ENCODE data around the gene WDR48. TPM values are rescaled to one million over a fixed set of nuclear protein-coding genes. Genes with fewer than 3 reads are reported as not detected.

The WDR48 gene
- total RNA-seq, 1 donor = 39.8 TPM

DNA sequence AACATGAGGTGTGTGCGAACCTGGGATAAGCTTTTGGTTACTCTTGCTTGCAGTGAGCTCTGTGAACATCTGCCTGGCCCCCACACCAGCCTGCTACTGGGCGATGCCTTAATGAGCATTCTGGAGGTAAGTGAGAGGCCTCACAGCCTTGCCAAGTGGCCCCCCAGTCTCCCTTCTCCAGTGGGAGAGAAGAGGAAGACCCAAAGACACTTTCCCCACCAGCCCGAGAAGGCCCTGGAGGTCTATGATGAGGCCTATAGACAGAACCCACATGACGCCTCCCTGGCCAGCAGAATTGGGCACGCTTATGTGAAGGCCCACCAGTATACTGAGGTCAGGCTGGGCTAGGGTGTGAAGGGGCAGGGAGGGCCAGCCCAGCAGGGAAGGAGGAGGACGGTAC lies 78.2 kb downstream of the WDR48 start:
- DNase-seq (ENCODE audit: insufficient read length, low spot score, missing footprints) = no peak
- no peak overlapping the region for H3K4me3 ChIP-seq (ENCODE audit: insufficient read depth, low read length)
- no peak overlapping the region for H3K27ac ChIP-seq (ENCODE audit: low read depth, low read length)
- H3K9me3 ChIP-seq (ENCODE audit: low read depth, low read length) = no peaks in the 10 kb centered on the region
- no peaks in the 10 kb centered on the region for H3K36me3 ChIP-seq (ENCODE audit: insufficient read depth, low read length)
- TF ChIP-seq, protein P1, sequence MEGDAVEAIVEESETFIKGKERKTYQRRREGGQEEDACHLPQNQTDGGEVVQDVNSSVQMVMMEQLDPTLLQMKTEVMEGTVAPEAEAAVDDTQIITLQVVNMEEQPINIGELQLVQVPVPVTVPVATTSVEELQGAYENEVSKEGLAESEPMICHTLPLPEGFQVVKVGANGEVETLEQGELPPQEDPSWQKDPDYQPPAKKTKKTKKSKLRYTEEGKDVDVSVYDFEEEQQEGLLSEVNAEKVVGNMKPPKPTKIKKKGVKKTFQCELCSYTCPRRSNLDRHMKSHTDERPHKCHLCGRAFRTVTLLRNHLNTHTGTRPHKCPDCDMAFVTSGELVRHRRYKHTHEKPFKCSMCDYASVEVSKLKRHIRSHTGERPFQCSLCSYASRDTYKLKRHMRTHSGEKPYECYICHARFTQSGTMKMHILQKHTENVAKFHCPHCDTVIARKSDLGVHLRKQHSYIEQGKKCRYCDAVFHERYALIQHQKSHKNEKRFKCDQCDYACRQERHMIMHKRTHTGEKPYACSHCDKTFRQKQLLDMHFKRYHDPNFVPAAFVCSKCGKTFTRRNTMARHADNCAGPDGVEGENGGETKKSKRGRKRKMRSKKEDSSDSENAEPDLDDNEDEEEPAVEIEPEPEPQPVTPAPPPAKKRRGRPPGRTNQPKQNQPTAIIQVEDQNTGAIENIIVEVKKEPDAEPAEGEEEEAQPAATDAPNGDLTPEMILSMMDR (IDR thresholded peaks at IDR 0.05; ENCODE audit: extremely low read depth, low read depth, low read length) = no peak
- no peaks in the 10 kb centered on the region for H4K20me1 ChIP-seq (ENCODE audit: insufficient read depth, low read length)
- no peak overlapping the region for H3K4me2 ChIP-seq (ENCODE audit: insufficient read depth, low read length)
- H2AFZ ChIP-seq (ENCODE audit: low read length) = no peak overlapping the region
- no peaks in the 10 kb centered on the region for H3K79me2 ChIP-seq (ENCODE audit: insufficient read depth, low read length)
- no peaks in the 10 kb centered on the region for H3K27me3 ChIP-seq (ENCODE audit: insufficient read depth, low read length)
- H3K4me1 ChIP-seq (ENCODE audit: insufficient read depth, low read length) = peaks cover 7% of the 10 kb centered on the region

DNA sequence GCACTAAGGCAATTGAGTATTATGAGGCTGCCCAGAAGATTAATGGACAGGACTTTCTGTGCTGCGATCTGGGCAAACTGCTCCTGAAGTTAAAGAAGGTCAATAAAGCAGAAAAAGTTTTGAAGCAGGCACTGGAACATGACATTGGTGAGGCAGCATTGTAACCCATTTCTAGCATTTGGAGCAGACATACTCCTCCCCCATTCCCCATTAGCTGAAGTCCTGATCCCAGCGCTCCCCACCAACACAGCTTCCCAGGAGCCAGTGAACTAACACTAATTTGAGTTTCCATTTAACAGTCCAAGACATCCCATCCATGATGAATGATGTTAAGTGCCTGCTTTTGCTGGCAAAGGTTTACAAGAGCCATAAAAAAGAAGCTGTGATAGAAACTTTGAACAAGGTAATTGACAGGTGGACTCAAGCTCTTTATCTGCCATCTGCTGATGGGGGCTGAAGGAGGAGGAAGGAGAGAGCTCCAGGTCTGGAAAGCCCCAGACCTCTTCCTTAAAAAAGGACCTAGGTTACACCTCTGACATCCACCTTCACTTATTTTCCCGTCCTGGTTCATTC lies 79.0 kb downstream of the WDR48 start:
- no peak overlapping the region for H2AFZ ChIP-seq (ENCODE audit: low read length)
- no peak overlapping the region for H3K4me2 ChIP-seq (ENCODE audit: insufficient read depth, low read length)
- H4K20me1 ChIP-seq (ENCODE audit: insufficient read depth, low read length) = no peaks in the 10 kb centered on the region
- no peaks in the 10 kb centered on the region for H3K79me2 ChIP-seq (ENCODE audit: insufficient read depth, low read length)
- H3K4me1 ChIP-seq (ENCODE audit: insufficient read depth, low read length) = peaks cover 4% of the 10 kb centered on the region
- H3K36me3 ChIP-seq (ENCODE audit: insufficient read depth, low read length) = no peaks in the 10 kb centered on the region
- TF ChIP-seq, protein P1 (IDR thresholded peaks at IDR 0.05; ENCODE audit: extremely low read depth, low read depth, low read length) = no peak
- no peaks in the 10 kb centered on the region for H3K27me3 ChIP-seq (ENCODE audit: insufficient read depth, low read length)
- H3K9me3 ChIP-seq (ENCODE audit: low read depth, low read length) = no peaks in the 10 kb centered on the region
- no peak overlapping the region for H3K4me3 ChIP-seq (ENCODE audit: insufficient read depth, low read length)
- no peak for DNase-seq (ENCODE audit: insufficient read length, low spot score, missing footprints)
- no peak overlapping the region for H3K27ac ChIP-seq (ENCODE audit: low read depth, low read length)

DNA sequence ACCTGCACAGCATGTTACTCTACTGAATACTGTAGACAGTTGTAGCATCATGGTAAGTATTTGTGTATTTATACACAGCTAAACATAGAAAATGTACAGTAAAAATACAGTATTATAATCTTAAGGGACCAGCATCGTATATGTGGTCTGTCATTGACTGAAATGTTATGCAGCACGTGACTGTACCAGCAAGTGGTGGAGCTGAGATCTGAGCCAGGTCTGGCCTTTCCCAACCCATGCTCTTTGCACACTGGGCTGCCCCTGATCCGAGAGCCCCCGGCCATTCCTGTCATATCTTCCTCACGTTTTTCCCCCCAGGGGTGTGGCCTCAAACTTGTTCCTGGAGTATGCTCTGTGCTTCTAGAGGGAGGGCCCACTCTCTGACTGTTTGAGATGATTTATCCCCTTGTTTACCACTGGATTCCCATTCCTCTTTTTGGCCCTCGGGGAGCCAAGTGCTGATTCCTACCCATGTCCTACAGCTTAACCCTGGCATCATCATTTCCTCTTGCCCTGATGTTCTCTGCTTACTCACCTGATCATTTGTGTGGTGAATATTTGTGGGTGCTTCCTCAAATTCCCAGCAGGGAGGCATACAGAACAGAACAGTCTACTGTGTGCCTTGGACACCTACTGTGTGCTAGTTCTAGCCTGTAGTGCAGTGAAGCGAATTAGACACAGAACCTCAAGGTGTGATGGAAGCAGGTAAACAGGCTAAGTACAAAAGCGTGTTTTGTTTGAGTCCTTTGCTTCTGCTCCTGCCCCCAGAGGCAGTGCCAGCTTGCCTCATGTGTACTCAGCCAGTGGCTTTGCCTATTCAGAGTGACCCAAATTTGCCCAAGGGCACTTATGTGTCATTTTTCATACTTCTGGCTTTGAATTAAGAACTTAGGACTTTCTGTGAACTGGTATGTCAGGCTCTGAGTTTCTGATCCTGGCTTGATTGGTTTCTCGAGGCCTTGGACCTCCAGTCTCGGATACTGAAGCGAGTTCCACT lies 80.6 kb downstream of the WDR48 start:
- H3K9me3 ChIP-seq (ENCODE audit: low read depth, low read length) = no peaks in the 10 kb centered on the region
- H3K36me3 ChIP-seq (ENCODE audit: insufficient read depth, low read length) = peaks cover 4% of the 10 kb centered on the region
- DNase-seq (ENCODE audit: insufficient read length, low spot score, missing footprints) = no peak
- no peak overlapping the region for H3K4me3 ChIP-seq (ENCODE audit: insufficient read depth, low read length)
- no peaks in the 10 kb centered on the region for H4K20me1 ChIP-seq (ENCODE audit: insufficient read depth, low read length)
- H3K27ac ChIP-seq (ENCODE audit: low read depth, low read length) = no peak overlapping the region
- no peaks in the 10 kb centered on the region for H3K27me3 ChIP-seq (ENCODE audit: insufficient read depth, low read length)
- H2AFZ ChIP-seq (ENCODE audit: low read length) = no peak overlapping the region
- H3K4me2 ChIP-seq (ENCODE audit: insufficient read depth, low read length) = no peak overlapping the region
- TF ChIP-seq, protein P1 (IDR thresholded peaks at IDR 0.05; ENCODE audit: extremely low read depth, low read depth, low read length) = no peak
- no peaks in the 10 kb centered on the region for H3K4me1 ChIP-seq (ENCODE audit: insufficient read depth, low read length)
- no peaks in the 10 kb centered on the region for H3K79me2 ChIP-seq (ENCODE audit: insufficient read depth, low read length)

DNA sequence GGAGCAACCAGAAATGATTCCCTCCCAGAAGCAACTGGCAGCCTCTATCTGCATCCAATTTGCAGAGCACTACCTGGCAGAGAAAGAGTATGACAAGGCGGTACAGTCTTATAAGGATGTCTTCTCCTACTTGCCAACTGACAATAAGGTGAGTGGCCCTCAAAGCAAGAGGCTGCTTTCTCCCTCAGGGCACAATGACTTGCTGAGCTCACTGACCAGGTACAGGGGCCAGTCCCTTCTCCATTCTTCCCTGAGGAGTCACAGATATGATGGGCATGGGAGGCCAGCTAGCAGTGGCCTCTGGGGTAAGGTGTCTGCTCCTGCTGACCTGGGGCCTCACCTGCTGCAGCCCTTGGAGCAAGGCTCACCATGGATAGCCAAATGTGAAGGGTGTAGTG lies 81.3 kb downstream of the WDR48 start:
- Histone ChIP-seq H3K27me3 (ENCODE audit: insufficient read depth, low read length) (no peaks in the 10 kb centered on the region), H3K36me3 (ENCODE audit: insufficient read depth, low read length) (peaks cover 9% of the 10 kb centered on the region), H3K4me2 (ENCODE audit: insufficient read depth, low read length) (no peak overlapping the region), H3K9me3 (ENCODE audit: low read depth, low read length) (no peaks in the 10 kb centered on the region), H3K4me1 (ENCODE audit: insufficient read depth, low read length) (no peaks in the 10 kb centered on the region), H4K20me1 (ENCODE audit: insufficient read depth, low read length) (no peaks in the 10 kb centered on the region), H3K79me2 (ENCODE audit: insufficient read depth, low read length) (no peaks in the 10 kb centered on the region), H3K27ac (ENCODE audit: low read depth, low read length) (no peak overlapping the region), H3K4me3 (ENCODE audit: insufficient read depth, low read length) (no peak overlapping the region), H2AFZ (ENCODE audit: low read length) (no peak overlapping the region)
- TF ChIP-seq, protein P1 (IDR thresholded peaks at IDR 0.05; ENCODE audit: extremely low read depth, low read depth, low read length) = no peak
- no peak for DNase-seq (ENCODE audit: insufficient read length, low spot score, missing footprints)
